ENCODE data around the gene ETHE1.

Gene ETHE1

GRCh38 chr19:43489310-43489709 is 37.7 kb downstream of the ETHE1 start:
- DNase-seq (ENCODE audit: low read depth): no peak

- no peak for DNase-seq (ENCODE audit: low read depth)
These were observed 38.8 kb downstream of the ETHE1 start for GRCh38 chr19:43488179-43488578.

GRCh38 chr19:43486412-43486811 is 40.6 kb downstream of the ETHE1 start:
- no peak for DNase-seq (ENCODE audit: low read depth)

GRCh38 chr19:43485951-43486350 is 41.0 kb downstream of the ETHE1 start:
- no peak for DNase-seq (ENCODE audit: low read depth)

- DNase-seq (ENCODE audit: low read depth): no peak
These were observed 43.7 kb downstream of the ETHE1 start for GRCh38 chr19:43483281-43483680.

- no peak for DNase-seq (ENCODE audit: low read depth)
These were observed 44.8 kb downstream of the ETHE1 start for GRCh38 chr19:43482193-43482592.

GRCh38 chr19:43481701-43482100 is 45.3 kb downstream of the ETHE1 start:
- no peak for DNase-seq (ENCODE audit: low read depth)

GRCh38 chr19:43480574-43480973 is 46.4 kb downstream of the ETHE1 start:
- DNase-seq (ENCODE audit: low read depth): no peak

- no peak for DNase-seq (ENCODE audit: low read depth)
These were observed 46.9 kb downstream of the ETHE1 start for GRCh38 chr19:43479961-43480561.

GRCh38 chr19:43479226-43479625 is 47.8 kb downstream of the ETHE1 start:
- DNase-seq (ENCODE audit: low read depth): no peak

GRCh38 chr19:43478323-43478722 is 48.7 kb downstream of the ETHE1 start:
- no peak for DNase-seq (ENCODE audit: low read depth)

GRCh38 chr19:43476606-43477005 is 50.4 kb downstream of the ETHE1 start:
- peak; percentile 95 for DNase-seq (ENCODE audit: low read depth)

- DNase-seq (ENCODE audit: low read depth): no peak
These were observed 51.9 kb downstream of the ETHE1 start for GRCh38 chr19:43474986-43475705.

- no peak for DNase-seq (ENCODE audit: low read depth)
These were observed 52.5 kb downstream of the ETHE1 start for GRCh38 chr19:43474487-43474886.

- no peak for DNase-seq (ENCODE audit: low read depth)
These were observed 55.9 kb downstream of the ETHE1 start for GRCh38 chr19:43471091-43471490.

GRCh38 chr19:43470288-43470687 is 56.7 kb downstream of the ETHE1 start:
- DNase-seq (ENCODE audit: low read depth): no peak

GRCh38 chr19:43469160-43469480 is 57.9 kb downstream of the ETHE1 start:
- DNase-seq (ENCODE audit: low read depth): no peak

GRCh38 chr19:43468354-43469159 is 58.4 kb downstream of the ETHE1 start:
- DNase-seq (ENCODE audit: low read depth): no peak

GRCh38 chr19:43467730-43468129 is 59.3 kb downstream of the ETHE1 start:
- no peak for DNase-seq (ENCODE audit: low read depth)

- DNase-seq (ENCODE audit: low read depth): no peak
These were observed 59.7 kb downstream of the ETHE1 start for GRCh38 chr19:43467276-43467675.

GRCh38 chr19:43466793-43467192 is 60.2 kb downstream of the ETHE1 start:
- DNase-seq (ENCODE audit: low read depth): no peak

- no peak for DNase-seq (ENCODE audit: low read depth)
These were observed 61.4 kb downstream of the ETHE1 start, which contains the start of gene LYPD3 for GRCh38 chr19:43465468-43466120. TSS of gene LYPD3 (minus strand) at chr19:43465608. CDS start at chr19:43465571, 37 bp downstream.
